GM21447 (cell line): ENCODE results near the gene POLR2B.
"Not testable (repeated sequence)": the region's sequence is repeated elsewhere in the genome, so short reads cannot be mapped to it uniquely, and the experiment has no call there.

Source experiments
- ATAC-seq: cut with Tn5 transposase; IDR thresholded peaks from one replicate; pipeline ENCODE4 v1.9.1; 2021; ENCODE audit not compliant: unreplicated experiment

The POLR2B gene

DNA sequence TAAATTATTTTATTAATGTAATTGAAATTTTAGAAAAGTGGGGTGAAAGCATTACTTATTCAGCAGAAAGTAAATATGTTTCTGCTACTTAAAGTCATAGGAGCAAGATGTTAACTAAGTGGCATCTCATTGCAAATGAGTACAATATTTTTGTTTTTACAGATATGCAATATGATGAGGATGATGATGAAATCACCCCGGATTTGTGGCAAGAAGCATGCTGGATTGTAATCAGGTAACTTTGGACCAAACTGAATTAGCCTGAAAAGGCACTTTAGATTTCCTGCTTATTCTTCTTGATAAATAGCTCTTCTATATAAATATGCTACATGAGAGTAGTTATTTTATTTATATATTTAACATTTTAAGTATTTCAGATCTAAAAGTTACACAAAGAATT lies 7.5 kb downstream of the POLR2B start:
- no peak for ATAC-seq

DNA sequence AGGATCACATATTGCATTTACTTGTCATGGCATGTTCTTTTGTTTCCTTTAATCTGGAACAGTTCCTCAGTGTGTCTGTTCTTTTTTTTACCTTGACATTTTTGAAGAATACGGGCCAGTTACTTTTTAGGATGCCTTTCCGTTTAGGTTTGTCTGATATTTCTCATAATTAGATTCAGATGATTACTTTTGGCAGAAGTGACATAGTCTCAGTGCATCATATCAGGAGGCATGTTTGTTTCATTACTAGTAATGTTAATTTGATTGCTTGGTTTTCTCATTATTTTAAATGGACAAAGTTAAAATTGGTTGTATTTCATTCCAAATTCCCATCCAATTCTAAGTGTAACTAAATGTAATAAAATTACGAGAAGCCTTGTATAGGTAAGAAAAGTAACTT lies 8.3 kb downstream of the POLR2B start:
- no peak for ATAC-seq

DNA sequence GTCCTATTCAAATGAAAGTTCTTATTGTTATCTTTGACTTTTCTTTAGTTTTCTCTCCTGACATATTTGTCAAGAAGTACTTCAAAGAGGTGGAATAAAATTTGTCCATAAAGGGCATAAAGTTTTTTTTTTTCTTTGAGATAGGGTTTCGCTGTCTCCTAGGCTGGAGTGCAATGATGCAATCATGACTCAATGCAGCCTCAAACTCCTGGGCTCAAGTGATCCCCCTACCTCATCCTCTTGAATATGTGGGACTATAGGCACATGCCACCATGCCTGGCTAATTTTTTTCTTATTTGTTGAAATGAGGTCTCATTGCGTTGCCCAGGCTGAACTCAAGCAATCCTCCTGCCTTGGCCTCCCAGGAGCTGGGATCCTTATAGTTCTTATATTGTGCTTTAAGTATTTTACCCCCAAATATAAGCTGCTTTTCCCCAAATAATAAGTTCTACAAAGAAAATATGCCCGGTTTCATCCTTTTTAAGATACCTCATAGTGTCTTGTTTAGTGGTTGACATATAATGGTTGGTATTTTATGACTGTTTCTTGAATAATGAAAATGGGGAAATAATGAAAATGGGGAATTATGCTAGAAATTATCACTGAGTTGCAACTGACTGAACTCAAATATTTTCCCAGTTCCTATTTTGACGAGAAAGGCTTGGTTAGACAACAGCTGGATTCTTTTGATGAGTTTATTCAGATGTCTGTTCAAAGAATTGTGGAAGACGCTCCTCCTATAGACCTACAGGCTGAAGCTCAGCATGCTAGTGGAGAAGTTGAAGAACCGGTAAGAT lies 11.6 kb downstream of the POLR2B start:
- ATAC-seq: no peak

DNA sequence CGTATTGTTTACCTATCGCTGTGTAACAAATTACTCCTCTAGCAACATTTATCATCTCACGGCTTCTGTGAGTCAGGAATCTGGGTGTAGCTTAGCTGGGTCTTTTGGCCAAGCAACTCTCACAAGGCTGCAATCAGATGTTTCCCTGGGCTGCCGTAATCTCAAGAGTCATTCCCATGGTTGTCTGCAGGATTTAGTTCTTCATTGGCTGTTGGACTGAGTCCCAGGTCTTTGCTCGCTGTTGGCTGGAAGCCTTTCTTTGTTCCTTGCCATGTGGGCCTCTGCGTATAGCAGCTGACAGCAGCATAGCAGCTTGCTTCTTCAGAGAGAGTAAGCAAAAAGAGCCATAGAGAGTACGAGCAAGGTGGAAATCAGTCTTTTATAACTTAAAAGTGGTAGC lies 16.8 kb downstream of the POLR2B start:
- no peak for ATAC-seq

DNA sequence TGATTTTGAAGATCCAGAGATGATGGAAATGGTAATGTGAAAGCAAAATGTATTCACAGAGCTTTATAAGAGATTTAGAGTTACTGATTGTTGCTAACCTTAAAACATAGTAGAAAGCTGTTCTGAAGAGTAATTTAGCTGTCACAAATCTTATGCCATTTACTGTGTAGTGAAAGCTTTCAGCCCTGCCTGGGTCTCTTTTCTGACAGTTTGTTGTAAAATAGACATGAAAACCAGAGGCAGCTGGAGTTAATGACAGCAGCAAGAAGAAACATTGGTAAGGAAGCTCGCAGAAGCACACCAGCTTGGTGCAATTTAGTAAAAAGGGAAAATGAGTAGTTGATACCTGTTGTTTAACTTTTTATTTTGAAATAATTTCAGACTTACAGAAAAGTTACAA lies 21.1 kb downstream of the POLR2B start:
- ATAC-seq: no peak

DNA sequence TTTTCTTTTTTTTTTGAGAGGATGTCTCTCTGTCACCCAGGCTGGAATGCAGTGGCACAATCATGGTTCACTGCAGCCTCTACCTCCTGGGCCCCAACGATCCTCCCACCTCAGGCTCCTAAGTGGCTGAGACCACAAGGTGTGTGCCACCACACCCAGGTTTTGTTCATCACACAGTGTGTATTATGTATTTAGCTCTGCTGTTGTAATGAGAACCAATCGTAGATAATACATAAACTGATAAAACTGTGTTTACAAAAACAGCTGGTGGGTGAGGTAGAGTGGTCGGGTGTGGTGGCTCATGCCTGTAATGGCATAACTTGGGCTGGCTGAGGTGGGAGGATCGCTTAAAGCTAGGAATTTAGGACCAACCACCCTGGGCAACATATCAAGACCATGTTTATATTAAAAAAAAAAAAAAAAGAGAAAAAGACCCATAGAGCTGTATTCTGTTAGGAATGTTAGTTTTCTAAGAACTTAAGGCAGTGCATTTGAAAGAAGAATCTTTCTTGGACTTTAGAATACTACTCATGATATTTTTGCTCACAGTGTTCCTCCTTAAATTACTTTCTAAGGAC lies 34.9 kb downstream of the POLR2B start:
- ATAC-seq: no peak

DNA sequence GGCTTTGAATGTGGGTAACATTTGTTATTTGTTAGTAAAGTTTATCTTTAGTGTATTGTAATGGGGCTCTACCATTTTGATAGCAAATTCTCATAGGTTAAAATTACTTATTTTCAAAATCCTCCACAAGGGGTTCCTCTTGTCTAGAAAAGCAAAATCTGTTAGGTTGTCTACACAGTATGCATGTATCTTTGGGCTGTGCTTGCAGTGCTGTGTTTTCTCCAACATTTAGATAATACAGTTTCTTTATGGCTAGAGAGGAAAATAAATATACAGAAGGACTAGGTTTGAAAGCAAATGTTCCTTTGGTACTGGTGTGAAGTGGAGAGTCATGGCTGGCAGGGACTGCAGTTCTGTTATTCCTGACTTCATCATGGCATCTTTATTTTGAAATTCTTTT lies 40.3 kb downstream of the POLR2B start:
- no peak for ATAC-seq

DNA sequence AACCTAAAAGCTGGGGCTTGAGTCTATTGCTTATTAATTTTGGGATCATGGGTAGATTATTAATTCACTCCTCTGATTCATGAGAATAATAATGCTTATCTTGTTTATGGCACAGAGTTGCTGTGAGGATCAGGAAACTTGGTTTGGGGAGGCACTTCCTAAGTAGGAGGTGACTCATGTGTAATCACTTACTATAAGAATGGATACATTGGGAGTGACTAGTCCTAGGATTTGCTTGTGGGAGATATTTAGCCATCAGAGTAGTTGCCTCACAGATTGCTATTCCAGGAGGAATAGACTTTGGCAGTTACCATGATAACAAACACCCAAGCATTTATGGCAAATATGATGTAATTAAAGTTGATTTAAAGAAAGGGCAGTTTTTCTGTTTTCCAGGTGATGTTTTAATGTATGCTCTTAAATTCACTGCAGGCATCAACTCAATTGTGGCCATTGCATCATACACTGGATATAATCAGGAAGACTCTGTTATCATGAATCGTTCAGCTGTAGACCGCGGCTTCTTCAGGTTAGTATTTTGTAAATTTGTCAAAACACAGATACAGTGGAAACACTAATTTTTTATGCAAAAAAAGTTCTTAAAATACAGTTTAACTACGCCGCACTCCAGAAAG lies 41.9 kb downstream of the POLR2B start:
- ATAC-seq: no peak

DNA sequence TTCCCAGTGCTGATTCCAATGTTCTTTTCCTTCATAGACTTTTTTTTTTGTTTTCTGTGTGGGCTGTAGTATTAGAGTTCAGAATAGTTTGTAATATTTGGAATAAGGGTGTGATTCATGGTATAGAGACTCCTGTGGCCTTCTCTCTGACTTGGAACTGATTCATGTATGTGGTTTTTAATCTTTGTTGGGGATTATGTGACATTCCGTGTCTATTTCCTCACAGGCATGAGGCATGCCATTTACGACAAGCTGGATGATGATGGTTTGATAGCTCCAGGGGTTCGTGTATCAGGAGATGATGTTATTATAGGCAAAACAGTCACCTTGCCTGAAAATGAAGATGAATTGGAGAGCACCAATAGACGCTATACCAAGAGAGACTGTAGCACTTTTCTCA lies 44.4 kb downstream of the POLR2B start:
- ATAC-seq: no peak

DNA sequence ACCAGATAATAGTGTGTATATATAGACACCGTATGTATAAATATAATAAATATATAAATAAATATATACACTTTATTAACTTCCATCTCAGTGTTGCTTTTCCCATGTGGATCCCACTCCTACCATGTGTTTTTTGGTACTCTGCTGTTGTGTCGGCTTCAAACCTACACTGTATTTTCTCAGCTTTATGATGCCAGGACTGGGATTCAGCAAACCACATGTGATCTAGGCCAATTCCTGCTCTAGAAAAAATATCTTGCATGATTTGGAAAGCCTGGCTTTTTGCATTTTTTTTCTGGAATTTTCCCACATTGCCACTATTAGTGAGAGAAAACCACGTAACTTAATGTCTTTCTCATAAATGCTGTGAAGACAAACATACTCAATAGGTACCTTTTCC lies 55.8 kb downstream of the POLR2B start:
- ATAC-seq: no peak

DNA sequence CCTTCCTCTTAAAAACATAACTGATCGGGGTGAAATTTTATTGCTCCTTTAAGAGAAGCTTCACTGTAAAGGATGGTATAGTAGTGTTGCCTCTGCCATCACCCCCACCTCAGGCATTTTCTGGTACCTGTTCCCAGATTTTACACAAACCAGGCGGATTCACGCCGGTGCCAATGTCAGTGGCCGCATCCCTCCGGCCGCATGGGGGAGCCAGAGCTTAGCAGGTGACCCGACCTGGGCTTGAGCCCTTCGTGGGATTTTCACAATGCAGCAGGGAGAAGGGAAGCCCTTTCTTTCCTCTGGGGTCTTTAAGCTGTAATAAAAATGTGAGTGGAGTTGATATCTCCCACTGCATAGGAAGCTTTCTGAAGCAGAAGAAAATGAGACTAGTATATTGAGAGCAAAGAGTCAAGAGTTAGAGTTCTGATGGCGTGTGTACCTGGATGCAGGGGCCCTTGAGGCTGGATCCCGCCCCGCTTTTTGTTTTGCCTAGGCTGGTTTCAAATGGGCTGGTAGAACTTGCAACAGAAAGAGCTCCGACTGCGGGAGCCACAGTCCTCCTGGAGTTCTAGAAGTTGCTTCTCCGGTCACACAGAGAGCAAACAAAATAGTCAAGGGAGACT lies 59.4 kb downstream of the POLR2B start:
- ATAC-seq: no peak

DNA sequence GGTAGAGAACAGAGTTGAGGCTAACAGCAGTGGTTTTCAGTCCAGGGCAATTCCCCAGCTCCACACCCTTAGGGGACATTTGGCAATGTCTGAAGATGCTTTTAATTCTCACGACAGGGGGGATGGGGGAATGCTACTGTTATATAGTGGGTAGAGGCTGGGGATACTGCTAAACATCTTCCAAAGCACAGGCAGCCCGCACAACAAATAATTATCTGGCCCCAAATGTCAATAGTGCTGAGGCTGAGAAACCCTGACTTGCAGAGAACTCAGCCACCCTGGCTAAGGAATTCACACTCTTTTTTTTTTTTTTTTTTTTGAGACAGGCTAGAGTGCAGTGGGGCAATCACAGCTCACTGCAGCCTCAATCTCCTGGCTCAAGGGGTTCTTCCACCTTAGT lies 60.6 kb downstream of the POLR2B start:
- ATAC-seq: no peak

DNA sequence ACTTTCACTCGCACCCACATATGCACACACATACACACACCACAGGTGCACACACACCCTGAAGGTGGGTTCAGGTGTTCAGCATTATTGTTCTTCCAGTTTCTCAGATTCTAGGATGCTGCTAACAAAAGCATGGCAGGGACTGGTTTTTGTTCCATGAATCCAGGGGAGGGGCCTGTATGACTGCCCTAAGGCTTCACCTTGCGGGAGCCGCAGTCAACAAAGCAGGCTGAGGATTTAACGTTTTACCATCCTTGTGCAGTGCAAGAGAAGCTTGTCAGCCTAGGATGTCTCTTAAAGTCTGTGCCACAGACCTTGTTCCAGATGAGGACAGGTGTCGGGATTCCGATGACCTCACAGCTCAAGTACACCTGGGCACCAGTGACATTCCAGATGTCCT lies 61.8 kb downstream of the POLR2B start:
- ATAC-seq: no peak

DNA sequence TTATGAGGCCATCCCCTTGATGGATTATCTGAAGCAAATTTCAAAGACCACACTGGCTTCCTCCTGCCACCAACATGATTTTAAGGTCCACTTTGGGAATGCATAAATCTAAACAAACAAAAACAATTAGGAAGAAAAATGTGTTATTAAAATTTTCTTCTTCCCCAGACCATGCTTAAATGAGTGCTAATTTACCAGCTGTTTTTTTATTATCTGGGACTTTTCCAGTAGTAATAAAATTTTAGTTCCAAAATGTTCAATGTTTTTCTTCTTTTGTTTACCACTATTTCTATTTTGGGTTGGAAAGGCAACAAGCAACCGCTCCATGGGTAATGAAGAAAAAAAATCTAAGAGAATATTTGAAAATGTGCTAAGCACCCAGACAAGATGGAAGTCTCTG lies 62.3 kb downstream of the POLR2B start:
- no peak for ATAC-seq

DNA sequence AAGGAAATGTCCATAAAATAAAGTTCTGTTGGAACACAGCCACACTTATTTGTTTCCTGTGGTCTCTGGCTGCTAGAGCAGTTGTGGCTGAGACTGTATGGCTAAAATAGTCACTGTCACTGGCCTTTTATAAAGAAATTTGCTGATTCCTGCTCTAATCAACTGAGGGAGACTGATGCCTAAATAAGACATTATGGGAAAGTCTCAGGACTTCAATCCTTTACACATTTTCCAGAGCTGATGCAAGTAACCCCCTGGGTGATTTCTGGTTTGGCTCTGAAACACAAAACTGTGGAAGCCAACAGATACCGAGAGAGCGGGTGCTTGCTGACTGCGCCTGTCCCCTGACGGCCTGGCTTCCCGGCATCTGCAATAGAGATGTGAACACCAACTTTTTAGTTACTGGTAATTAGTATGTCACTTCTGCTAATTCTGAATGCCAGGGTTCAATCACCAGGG lies 64.0 kb downstream of the POLR2B start:
- no peak for ATAC-seq

DNA sequence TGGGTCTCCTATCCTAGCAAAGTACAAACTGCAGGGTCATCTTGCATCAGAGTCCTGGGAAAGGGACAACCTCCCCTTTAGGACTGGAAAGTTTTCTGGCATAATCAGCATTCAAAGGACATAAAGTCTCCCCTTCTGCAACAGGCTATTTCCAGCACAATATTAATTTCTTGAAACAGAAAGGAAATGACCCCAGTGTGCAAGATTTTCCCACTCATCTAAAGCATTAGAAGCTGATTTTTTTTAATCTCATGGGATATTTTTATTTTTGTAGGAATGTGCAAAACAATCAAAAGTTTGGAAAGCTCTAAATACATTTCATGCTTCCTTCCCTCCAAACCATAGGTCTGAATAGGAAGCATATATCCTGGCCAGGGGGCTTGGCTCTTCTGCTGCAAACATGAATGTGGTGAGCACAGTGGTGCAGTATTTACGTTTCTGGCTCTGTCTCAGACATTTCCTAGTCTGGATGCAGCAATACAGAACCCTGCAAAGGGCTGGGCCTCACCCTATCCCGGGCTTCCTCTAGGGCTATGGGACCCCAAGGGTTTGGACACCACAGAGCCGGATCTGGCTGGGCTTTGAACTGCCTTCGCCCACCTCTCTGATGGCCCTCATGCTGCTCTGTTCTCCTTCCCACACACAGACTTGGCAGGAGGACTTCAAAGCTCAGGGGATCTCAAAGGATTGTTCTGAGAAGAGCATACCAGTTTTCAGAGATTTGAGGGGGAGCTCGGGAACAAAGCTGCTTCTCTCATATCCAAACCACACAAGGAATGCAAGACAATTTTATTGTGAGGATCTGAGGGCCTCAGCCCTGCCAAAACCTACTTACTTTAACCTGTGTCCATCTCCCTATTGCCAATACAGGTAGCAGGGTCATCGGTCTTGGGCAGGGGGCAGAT lies 64.9 kb downstream of the POLR2B start:
- ATAC-seq: no peak

DNA sequence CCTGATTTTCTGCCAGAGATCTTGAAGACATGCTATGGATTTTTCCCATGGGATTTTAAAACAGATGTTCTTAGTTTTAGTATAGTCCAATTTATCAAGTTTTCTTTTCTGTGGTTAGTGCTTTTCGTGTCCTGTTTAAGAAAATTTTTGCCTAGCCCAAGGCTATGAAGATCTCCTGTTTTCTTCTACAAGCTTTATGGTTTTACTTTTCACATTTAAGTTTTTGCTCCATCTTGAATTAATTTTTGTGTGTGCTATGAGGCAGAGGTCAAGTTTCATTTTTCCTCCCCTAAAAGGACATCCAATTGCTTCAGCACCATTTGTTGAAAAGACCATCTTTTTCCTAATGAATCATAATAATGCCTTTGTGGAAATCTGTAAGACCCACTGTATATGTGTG lies 65.6 kb downstream of the POLR2B start:
- ATAC-seq: no peak

DNA sequence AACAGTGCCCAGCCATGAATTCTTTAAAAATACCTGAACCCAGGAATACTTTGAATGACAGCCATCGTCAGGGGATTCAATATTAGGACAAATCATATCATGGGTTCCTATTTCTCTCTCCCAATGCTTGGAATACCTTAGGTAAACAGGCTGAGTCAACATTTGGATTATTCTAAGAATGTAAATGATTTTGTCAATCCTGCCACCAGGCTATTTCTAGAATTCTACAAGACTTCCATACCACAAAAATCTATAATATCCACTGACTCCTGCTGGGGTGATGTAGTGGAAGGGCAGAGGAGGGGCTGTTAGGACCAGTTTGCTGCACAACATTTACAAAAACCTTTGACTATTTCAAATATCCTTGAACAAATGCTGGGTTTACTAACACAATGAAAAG lies 66.3 kb downstream of the POLR2B start:
- ATAC-seq: no peak

DNA sequence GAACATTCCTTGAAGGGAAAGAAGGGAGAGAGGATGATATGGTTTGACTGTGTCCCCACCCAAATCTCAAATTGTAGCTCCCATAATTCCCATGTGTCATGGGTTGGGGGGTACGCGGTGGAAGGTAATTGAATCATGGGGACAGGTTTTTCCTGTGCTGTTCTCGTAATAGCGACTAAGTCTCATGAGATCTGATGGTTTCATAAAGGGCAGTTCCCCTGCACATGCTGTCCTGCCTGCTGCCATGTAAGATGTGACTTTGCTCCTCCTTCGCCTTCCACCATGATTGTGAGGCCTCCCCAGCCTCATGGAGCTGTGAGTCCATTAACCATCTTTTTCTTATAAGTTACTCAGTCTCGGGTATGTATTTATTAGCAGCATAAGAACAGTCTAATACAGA lies 68.3 kb downstream of the POLR2B start:
- ATAC-seq: not testable (repeated sequence)

DNA sequence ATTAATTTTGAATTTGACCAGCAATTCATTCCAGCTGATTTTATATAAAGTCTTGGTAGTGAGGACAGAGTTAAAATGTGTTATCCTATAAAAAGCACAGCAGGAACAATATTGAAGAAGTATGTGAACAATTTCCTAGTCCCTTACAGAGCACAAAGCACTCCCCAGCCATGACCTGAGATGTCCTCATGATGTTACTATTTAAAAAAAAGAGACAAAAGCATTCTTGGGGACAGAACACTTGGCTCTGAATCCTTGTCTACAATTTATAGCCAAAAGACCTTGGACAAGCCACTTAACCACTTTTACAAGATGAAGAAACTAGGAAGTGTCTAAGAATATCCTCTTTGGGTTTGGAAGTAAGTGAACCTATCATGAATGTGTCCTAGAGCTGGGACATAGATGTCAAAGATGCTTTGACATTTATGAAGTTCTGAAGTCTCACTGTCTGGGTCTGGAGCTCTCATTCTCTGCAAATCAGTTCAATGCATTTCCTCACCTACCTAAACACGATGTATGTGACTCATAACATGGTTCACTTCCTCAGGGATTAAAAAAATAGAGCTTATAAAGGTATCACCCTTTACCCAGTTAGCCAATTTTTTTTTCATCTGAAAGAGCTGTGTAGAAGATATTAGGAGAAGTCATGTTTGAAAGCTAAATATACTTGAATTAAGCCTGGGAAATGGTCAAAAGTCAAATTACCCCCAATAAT lies 70.1 kb downstream of the POLR2B start:
- no peak for ATAC-seq
